ENCODE results near the gene VSTM2L.

The VSTM2L gene

GRCh38 chr20:37971561-37972127 is 68.7 kb downstream of the VSTM2L start:
- DNase-seq, result no peak

GRCh38 chr20:37972256-37973058 is 69.5 kb downstream of the VSTM2L start:
- no peak for DNase-seq

GRCh38 chr20:37973059-37973910 is 70.4 kb downstream of the VSTM2L start:
- DNase-seq, result peak; percentile 78

- DNase-seq, result no peak
These were observed 74.0 kb downstream of the VSTM2L start for GRCh38 chr20:37976887-37977286.

GRCh38 chr20:37977338-37977737 is 74.4 kb downstream of the VSTM2L start:
- no peak for DNase-seq

GRCh38 chr20:37977786-37978185 is 74.9 kb downstream of the VSTM2L start:
- DNase-seq, result no peak

- no peak for DNase-seq
These were observed 76.4 kb downstream of the VSTM2L start for GRCh38 chr20:37979021-37979985.

- DNase-seq, result no peak
These were observed 77.5 kb downstream of the VSTM2L start for GRCh38 chr20:37980383-37980782.

GRCh38 chr20:37980876-37981275 is 77.9 kb downstream of the VSTM2L start:
- no peak for DNase-seq

- DNase-seq, result no peak
These were observed 78.6 kb downstream of the VSTM2L start for GRCh38 chr20:37981568-37981967.

GRCh38 chr20:37983286-37983685 is 80.4 kb downstream of the VSTM2L start:
- no peak for DNase-seq

GRCh38 chr20:37984018-37984785 is 81.3 kb downstream of the VSTM2L start:
- no peak for DNase-seq

- no peak for DNase-seq
These were observed 83.3 kb downstream of the VSTM2L start for GRCh38 chr20:37986044-37986858.

GRCh38 chr20:37986873-37987601 is 84.1 kb downstream of the VSTM2L start:
- no peak for DNase-seq

GRCh38 chr20:37987602-37988290 is 84.8 kb downstream of the VSTM2L start:
- DNase-seq, result no peak

- no peak for DNase-seq
These were observed 85.5 kb downstream of the VSTM2L start for GRCh38 chr20:37988306-37988954.

GRCh38 chr20:37989601-37990295 is 86.8 kb downstream of the VSTM2L start:
- DNase-seq, result no peak

GRCh38 chr20:37990571-37991151 is 87.7 kb downstream of the VSTM2L start:
- DNase-seq, result peak; percentile 94
